IMR-90 (cell line): ENCODE measurements around the gene CPNE9. TPM values are rescaled to one million over a fixed set of nuclear protein-coding genes. Genes with fewer than 3 reads are reported as not detected.

Experiments
- ATAC-seq: fragments of 200-7000 bp; cut with Tn5 transposase; 2 replicates; pipeline ENCODE4 v1.9.1; 2020; ENCODE audit warnings: low read depth, mild to moderate bottlenecking, moderate library complexity
- BruUV-seq: library from RNA; stranded (reverse); fragments of 400-500 nt; replicated peaks from 2 replicates; lab custom pipeline; 2021; lab: Mats Ljungman, UMichigan
- CTCF ChIA-PET: fragments of 300-600 bp; formaldehyde crosslinking; extraction: SDS; loops from one replicate; lab custom pipeline; 2021; ENCODE audit warnings: antibody characterized with exemption; lab: Yijun Ruan, JAX
- POLR2A ChIA-PET: fragments of 300-600 bp; sonication (Branson Sonifier 250); formaldehyde crosslinking; loops from one replicate; lab custom pipeline; 2022; ENCODE audit warnings: antibody characterized with exemption; ENCODE audit not compliant: unreplicated experiment; lab: Charles Lee
- DNase-seq: peaks from one replicate; pipeline ENCODE4 v3.0.0; 2013
- H2AFZ ChIP-seq: replicated peaks from 2 replicates; pipeline ENCODE3; 2013; ENCODE audit warnings: low read length, mild to moderate bottlenecking; ENCODE audit not compliant: poor library complexity
- H2AK5ac ChIP-seq: 2 replicates; pipeline ENCODE4 v1.6.1; 2013; ENCODE audit warnings: low read depth, low read length, inconsistent platforms
- H2AK9ac ChIP-seq: replicated peaks from 2 replicates; pipeline ENCODE3; 2013; ENCODE audit warnings: mild to moderate bottlenecking, low read depth, low read length, moderate library complexity; ENCODE audit not compliant: poor library complexity
- H2BK120ac ChIP-seq: 2 replicates; pipeline ENCODE4 v1.6.1; 2013; ENCODE audit warnings: low read depth, low read length, inconsistent platforms
- H2BK15ac ChIP-seq: 3 replicates; pipeline ENCODE4 v1.6.1; 2013; ENCODE audit warnings: low read depth, low read length, inconsistent platforms
- H2BK20ac ChIP-seq: 2 replicates; pipeline ENCODE4 v1.6.1; 2013; ENCODE audit warnings: low read depth, mild to moderate bottlenecking, inconsistent platforms, low read length, moderate library complexity
- H2BK5ac ChIP-seq: 2 replicates; pipeline ENCODE4 v1.6.1; 2013; ENCODE audit warnings: mild to moderate bottlenecking, low read depth, low read length, inconsistent platforms; ENCODE audit not compliant: poor library complexity, severe bottlenecking
- H3K14ac ChIP-seq: replicated peaks from 2 replicates; pipeline ENCODE4 v1.6.1; 2013; ENCODE audit warnings: low read depth, low read length, inconsistent platforms
- H3K18ac ChIP-seq: 2 replicates; pipeline ENCODE4 v1.6.1; 2013; ENCODE audit warnings: low read depth, low read length, control low read depth
- H3K23ac ChIP-seq: 2 replicates; pipeline ENCODE4 v1.6.1; 2013; ENCODE audit warnings: low read depth, low read length, inconsistent platforms
- H3K27ac ChIP-seq: 2 replicates; pipeline ENCODE4 v1.5.1; 2013; ENCODE audit warnings: mild to moderate bottlenecking, control low read depth, low read length; ENCODE audit not compliant: insufficient read depth
- H3K27me3 ChIP-seq: 2 replicates; pipeline ENCODE4 v1.6.1; 2013; ENCODE audit warnings: low read length; ENCODE audit not compliant: control insufficient read depth, insufficient read depth
- H3K36me3 ChIP-seq: 2 replicates; pipeline ENCODE4 v1.6.1; 2013; ENCODE audit warnings: low read length, mixed read lengths; ENCODE audit not compliant: control insufficient read depth, insufficient read depth
- H3K4ac ChIP-seq: 2 replicates; pipeline ENCODE4 v1.6.1; 2013; ENCODE audit warnings: low read depth, low read length, inconsistent platforms
- H3K4me1 ChIP-seq: 2 replicates; pipeline ENCODE4 v1.6.1; 2013; ENCODE audit warnings: low read length, mixed read lengths; ENCODE audit not compliant: control insufficient read depth, insufficient read depth
- H3K4me2 ChIP-seq: 2 replicates; pipeline ENCODE4 v1.6.1; 2013; ENCODE audit warnings: low read depth, mild to moderate bottlenecking, control low read depth, low read length, moderate library complexity
- H3K4me3 ChIP-seq: 2 replicates; pipeline ENCODE4 v1.5.1; 2013; ENCODE audit warnings: low read depth, mild to moderate bottlenecking, control low read depth, low read length, moderate library complexity; ENCODE audit not compliant: insufficient read depth
- H3K56ac ChIP-seq: 2 replicates; pipeline ENCODE4 v1.6.1; 2013; ENCODE audit warnings: low read length, inconsistent platforms; ENCODE audit not compliant: insufficient read depth; ENCODE audit errors: extremely low read depth
- H3K79me1 ChIP-seq, 2 experiments: 2 replicates each; pipeline ENCODE4 v1.6.1; 2013; ENCODE audit warnings: low read length in 2 of 2, inconsistent platforms in 1 of 2, low read depth in 1 of 2
- H3K9ac ChIP-seq: 2 replicates; pipeline ENCODE4 v1.6.1; 2013; ENCODE audit warnings: low read depth, low read length, control low read depth
- H3K9me1 ChIP-seq: 2 replicates; pipeline ENCODE4 v1.6.1; 2013; ENCODE audit warnings: low read length, inconsistent platforms; ENCODE audit not compliant: insufficient read depth
- H3K9me3 ChIP-seq: 2 replicates; pipeline ENCODE4 v1.6.1; 2013; ENCODE audit warnings: low read length; ENCODE audit not compliant: control insufficient read depth, insufficient read depth
- H4K20me1 ChIP-seq: 2 replicates; pipeline ENCODE4 v1.6.1; 2013; ENCODE audit warnings: low read length, inconsistent platforms; ENCODE audit not compliant: insufficient read depth
- H4K5ac ChIP-seq: 2 replicates; pipeline ENCODE4 v1.6.1; 2013; ENCODE audit warnings: mild to moderate bottlenecking, low read depth, low read length, control low read depth
- H4K8ac ChIP-seq, 2 experiments: 2 replicates each; pipeline ENCODE4 v1.6.1; 2013; ENCODE audit warnings: low read depth in 2 of 2, low read length in 2 of 2, control low read depth in 1 of 2, inconsistent platforms in 1 of 2
- H4K91ac ChIP-seq: 2 replicates; pipeline ENCODE4 v1.6.1; 2013; ENCODE audit warnings: low read depth, low read length, inconsistent platforms; ENCODE audit not compliant: insufficient read depth
- CHD1 ChIP-seq: IDR thresholded peaks from 2 replicates; pipeline ENCODE4 v1.6.1; 2012; ENCODE audit warnings: low read depth, low read length, improper control_type of control experiment
- NFE2L2 ChIP-seq: fragments of 150-350 bp; IDR thresholded peaks from 2 replicates; pipeline ENCODE4 v1.6.1; 2016; ENCODE audit warnings: low read depth, mild to moderate bottlenecking, low read length
- WGBS, 2 experiments: methylation state at CpG; one replicate each; pipeline versions ENCODE4 v1.1.5 to v1.1.7; 2013; ENCODE audit warnings: missing lambda C conversion rate in 2 of 2; ENCODE audit not compliant: insufficient read length in 1 of 2; ENCODE audit errors: extremely low coverage in 2 of 2; 5-methylcytosine and 5-hydroxymethylcytosine counted together
- dilution Hi-C: fragments of 300-500 bp; cut with HindIII; formaldehyde crosslinking; loops from one replicate; pipeline ENCODE4 v1.14.3; 2018; ENCODE audit warnings: low sequenced_read_pairs; ENCODE audit not compliant: unreplicated experiment
- in situ Hi-C: fragments of 300-500 bp; cut with MboI; formaldehyde crosslinking; loops from 3 replicates; pipeline ENCODE4 v1.14.3; 2019; ENCODE audit warnings: low sequenced_read_pairs, inconsistent platforms, mixed read lengths
- intact Hi-C: fragments of 100-400 bp; cut with micrococcal nuclease; formaldehyde crosslinking; loops from 2 replicates; pipeline ENCODE4 v1.10.0; 2022
- polyA plus RNA-seq, 3 experiments: library from polyadenylated mRNA; depleted of rRNA; stranded (reverse); fragments of >200 nt; gene quantifications; 2 replicates each; pipeline ENCODE4 v1.2.3, GENCODE V29; 2012; ENCODE audit warnings: low replicate concordance in 1 of 3
- total RNA-seq: library from RNA; depleted of rRNA; stranded (reverse); fragments of >200 nt; gene quantifications from 2 replicates; pipeline ENCODE4 v1.2.3, GENCODE V29; 2012

Gene CPNE9
- total and polyA plus RNA-seq, 2 of the 4 experiments (the other 2 are of a cell fraction), result not detected

DNA sequence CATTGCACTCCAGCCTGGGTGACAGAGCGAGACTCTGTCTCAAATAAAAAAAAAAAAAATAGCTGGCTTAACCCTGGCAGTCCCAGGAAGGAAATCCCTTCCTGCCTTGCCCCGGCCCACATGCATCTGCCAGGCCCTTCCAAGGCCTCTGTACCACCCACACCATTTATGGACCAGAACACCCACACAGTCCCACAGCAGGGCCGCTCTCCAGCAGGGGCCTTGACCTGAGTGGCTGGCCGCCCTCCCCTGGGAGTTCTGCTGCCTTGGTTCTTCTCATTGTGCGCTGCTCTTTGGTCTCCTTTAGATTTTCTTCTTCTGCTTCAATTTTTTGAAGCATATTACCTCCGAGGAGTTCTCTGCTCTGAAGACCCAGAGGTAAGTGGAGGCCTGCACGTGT, 16.1 kb upstream of the CPNE9 start:
- no peaks in the 10 kb centered on the region for H3K9me3 ChIP-seq
- no peak overlapping the region for H3K27ac ChIP-seq
- H2BK5ac ChIP-seq, result no peak overlapping the region
- no peaks in the 10 kb centered on the region for H3K79me1 ChIP-seq
- H2AFZ ChIP-seq, result no peak overlapping the region
- H2BK15ac ChIP-seq, result no peak overlapping the region
- POLR2A ChIA-PET, result no interaction called here
- H3K36me3 ChIP-seq, result peaks cover 79% of the 10 kb centered on the region
- dilution Hi-C loops (no loop called here), intact Hi-C loops (no loop called here), in situ Hi-C loops (no loop called here)
- H3K18ac ChIP-seq, result no peak overlapping the region
- DNase-seq, result no peak
- H3K4me3 ChIP-seq, result no peak overlapping the region
- H2AK9ac ChIP-seq, result no peak overlapping the region
- no peaks in the 10 kb centered on the region; the same call in 1 of the 2 replicates for H3K9me1 ChIP-seq
- H4K5ac ChIP-seq, result no peak overlapping the region
- no peaks in the 10 kb centered on the region; the same call in 1 of the 2 replicates for H4K20me1 ChIP-seq
- H3K4me1 ChIP-seq, result no peaks in the 10 kb centered on the region
- BruUV-seq, result no TSS peak
- no peak overlapping the region for H3K56ac ChIP-seq
- H2BK120ac ChIP-seq, result no peak overlapping the region
- H3K9ac ChIP-seq, result no peak overlapping the region
- ATAC-seq, result no peak
- H3K4me2 ChIP-seq, result no peak overlapping the region
- CTCF ChIA-PET, result no interaction called here
- no peak overlapping the region for H3K23ac ChIP-seq
- no peak overlapping the region for H2AK5ac ChIP-seq
- H4K8ac ChIP-seq, result no peak overlapping the region
- H3K4ac ChIP-seq, result no peak overlapping the region
- no peak overlapping the region for H2BK20ac ChIP-seq
- no peak overlapping the region for H4K91ac ChIP-seq
- no peaks in the 10 kb centered on the region for H3K27me3 ChIP-seq
- 93% methylated on average over 3 of the region's 7 CpGs; no CpG with 5 or more reads in 1 of the 2 experiments for WGBS, 2 experiments
- TF ChIP-seq CHD1 (no peak), NFE2L2 (no peak)
- H3K14ac ChIP-seq, result no peak overlapping the region
